Right atrium auricular region (tissue), 2 donors: Measurements from ENCODE around the gene ANXA9. TPM values are rescaled to one million over a fixed set of nuclear protein-coding genes. Genes with fewer than 3 reads are reported as not detected.

Source experiments
- DNase-seq: peaks from one replicate; pipeline ENCODE4 v3.0.0-alpha.2; 2019; ENCODE audit warnings: low spot score
- H3K27ac ChIP-seq, 2 donors: fragments of 200-600 bp; sonication (generic); 1 replicate in 1 of 2; 2 replicates in 1 of 2; pipeline ENCODE4 v1.5.1; 2016 to 2019
- H3K27me3 ChIP-seq, 2 donors: fragments of 200-600 bp; sonication (generic); one replicate each; pipeline versions ENCODE4 v1.5.1 to v1.6.0; 2017 to 2019
- H3K36me3 ChIP-seq: fragments of 200-600 bp; sonication (generic); one replicate; pipeline ENCODE4 v1.5.1; 2016
- H3K4me1 ChIP-seq, 2 donors: fragments of 200-600 bp; sonication (generic); one replicate each; pipeline versions ENCODE4 v1.5.1 to v1.6.0; 2017 to 2019
- H3K4me3 ChIP-seq, 2 donors: fragments of 200-600 bp; sonication (generic); 1 replicate in 1 of 2; 2 replicates in 1 of 2; pipeline ENCODE4 v1.5.1; 2017 to 2019; ENCODE audit warnings: mild to moderate bottlenecking in 1 of 2, moderate library complexity in 1 of 2
- H3K9me3 ChIP-seq, 2 donors: fragments of 200-600 bp; sonication (generic); one replicate each; pipeline ENCODE4 v1.5.1; 2019
- total RNA-seq, 2 donors: library from RNA; depleted of rRNA; stranded (reverse); fragments of >200 nt; gene quantifications; one replicate each; pipeline ENCODE4 v1.1.0, GENCODE V29; 2016
- TF ChIP-seq, protein P1 (sequence below), 2 donors: fragments of 200-600 bp; sonication (generic); IDR thresholded peaks; one replicate each; pipeline ENCODE4 v1.5.1; 2019; ENCODE audit warnings: antibody characterized with exemption in 2 of 2

Gene ANXA9
- total RNA-seq, 2 donors from 2014 or later: 1.6 to 7.7 TPM

DNA sequence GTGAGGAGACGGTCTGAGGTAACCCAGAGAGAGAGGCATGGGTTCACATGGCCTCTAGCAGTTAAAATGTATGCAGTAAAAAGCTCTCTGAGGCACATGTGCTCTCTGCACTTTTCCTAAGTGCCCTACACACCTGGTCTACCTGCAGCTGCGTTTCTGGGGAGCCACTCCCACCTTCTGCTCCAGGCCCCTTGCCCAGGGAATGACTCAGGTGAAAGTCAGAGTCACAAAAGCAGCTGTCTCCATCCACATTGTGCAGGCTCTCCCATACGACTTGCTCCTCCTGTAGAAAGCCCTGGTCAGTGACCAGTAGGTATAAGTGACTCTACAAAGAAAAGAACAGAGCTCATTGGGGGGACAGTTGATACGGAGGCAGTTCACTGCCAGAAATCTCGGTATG lies 15.9 kb downstream of the ANXA9 start:
- TF ChIP-seq, protein P1, sequence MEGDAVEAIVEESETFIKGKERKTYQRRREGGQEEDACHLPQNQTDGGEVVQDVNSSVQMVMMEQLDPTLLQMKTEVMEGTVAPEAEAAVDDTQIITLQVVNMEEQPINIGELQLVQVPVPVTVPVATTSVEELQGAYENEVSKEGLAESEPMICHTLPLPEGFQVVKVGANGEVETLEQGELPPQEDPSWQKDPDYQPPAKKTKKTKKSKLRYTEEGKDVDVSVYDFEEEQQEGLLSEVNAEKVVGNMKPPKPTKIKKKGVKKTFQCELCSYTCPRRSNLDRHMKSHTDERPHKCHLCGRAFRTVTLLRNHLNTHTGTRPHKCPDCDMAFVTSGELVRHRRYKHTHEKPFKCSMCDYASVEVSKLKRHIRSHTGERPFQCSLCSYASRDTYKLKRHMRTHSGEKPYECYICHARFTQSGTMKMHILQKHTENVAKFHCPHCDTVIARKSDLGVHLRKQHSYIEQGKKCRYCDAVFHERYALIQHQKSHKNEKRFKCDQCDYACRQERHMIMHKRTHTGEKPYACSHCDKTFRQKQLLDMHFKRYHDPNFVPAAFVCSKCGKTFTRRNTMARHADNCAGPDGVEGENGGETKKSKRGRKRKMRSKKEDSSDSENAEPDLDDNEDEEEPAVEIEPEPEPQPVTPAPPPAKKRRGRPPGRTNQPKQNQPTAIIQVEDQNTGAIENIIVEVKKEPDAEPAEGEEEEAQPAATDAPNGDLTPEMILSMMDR (IDR thresholded peaks at IDR 0.05): no peak
- Histone ChIP-seq H3K4me3 (no peak overlapping the region), H3K4me1 (peaks cover 0 to 26% of the 10 kb centered on the region in 2 donors), H3K9me3 (no peaks in the 10 kb centered on the region), H3K27me3 (no peaks in the 10 kb centered on the region), H3K36me3 (peaks cover 62% of the 10 kb centered on the region), H3K27ac (no peak overlapping the region)
- no peak for DNase-seq

DNA sequence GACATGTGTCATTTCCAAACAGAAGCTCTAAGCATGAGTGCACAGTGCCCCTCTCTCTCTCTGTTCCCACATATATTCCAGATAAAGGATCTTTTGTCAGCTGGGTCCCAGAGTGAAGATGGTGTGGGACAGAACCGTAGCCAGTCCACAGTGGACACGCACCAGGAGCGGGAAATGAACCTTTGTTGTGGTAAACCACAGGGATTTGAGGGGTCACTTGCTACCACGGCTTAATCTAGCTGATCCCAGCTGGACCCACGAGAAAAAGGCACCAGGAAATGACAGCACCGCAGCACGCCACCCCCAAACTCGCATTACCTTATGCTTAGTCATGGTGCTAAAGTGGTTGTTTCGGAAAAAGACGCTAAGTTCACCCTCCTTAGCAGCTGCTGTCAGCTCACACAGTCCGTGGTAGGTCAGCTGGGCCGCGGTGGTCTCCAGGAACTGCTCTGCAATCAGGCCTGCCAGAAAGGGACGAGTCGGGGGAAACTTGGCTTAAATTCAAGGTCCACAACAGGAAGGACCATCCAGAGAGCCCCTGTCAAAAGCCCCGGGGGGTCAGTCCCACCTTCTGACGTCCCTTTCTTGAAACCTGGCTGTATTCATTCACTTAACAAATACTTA lies 17.1 kb downstream of the ANXA9 start:
- no peak for DNase-seq
- Histone ChIP-seq H3K27me3 (no peaks in the 10 kb centered on the region), H3K27ac (no peak overlapping the region), H3K4me1 (peaks cover 0 to 38% of the 10 kb centered on the region in 2 donors), H3K36me3 (peaks cover 62% of the 10 kb centered on the region), H3K4me3 (no peak overlapping the region), H3K9me3 (no peaks in the 10 kb centered on the region)
- TF ChIP-seq, protein P1 (IDR thresholded peaks at IDR 0.05): no peak

DNA sequence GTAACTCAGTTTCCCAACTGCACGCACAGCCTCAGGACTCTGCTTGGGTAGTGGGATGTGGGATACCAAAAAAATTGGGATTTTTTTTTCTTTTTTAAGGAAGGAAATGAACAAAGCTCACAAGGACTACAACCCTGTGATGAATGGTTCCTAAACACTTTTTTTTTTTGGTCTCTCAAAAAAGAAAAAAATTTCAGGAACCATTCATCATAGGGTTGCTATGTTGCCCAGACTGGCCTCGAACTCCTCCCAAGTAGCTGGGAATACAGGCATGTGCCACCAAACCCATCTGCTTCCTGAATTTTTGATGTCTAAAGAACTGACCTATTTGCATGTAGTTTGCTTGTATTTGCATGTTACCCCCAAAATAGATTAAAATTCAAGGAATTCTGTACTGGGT lies 17.8 kb downstream of the ANXA9 start:
- no peak overlapping the region for H3K27ac ChIP-seq
- TF ChIP-seq, protein P1 (IDR thresholded peaks at IDR 0.05): no peak
- H3K4me3 ChIP-seq: no peak overlapping the region
- H3K36me3 ChIP-seq: peaks cover 62% of the 10 kb centered on the region
- no peak for DNase-seq
- H3K9me3 ChIP-seq: no peaks in the 10 kb centered on the region
- H3K27me3 ChIP-seq: no peaks in the 10 kb centered on the region
- H3K4me1 ChIP-seq: peaks cover 0 to 45% of the 10 kb centered on the region in 2 donors

DNA sequence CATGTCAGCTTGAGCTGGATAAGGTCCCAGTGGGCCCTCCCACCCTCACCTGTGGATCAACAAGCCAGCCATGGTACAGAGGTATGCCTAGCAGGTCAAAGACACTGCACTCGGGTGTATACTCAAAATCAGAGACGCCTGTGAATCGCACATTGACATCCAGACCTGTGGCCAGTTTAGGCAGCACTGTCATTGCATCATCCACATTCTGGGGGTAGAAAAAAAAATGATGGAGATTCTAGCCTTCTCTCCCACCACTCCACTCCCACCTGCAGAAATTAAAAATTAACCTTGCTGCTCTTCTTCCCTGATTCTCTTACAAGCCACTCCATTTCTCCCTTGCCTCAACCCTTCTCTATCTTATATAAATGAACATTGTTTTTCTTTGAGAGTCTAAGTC lies 18.3 kb downstream of the ANXA9 start:
- peaks cover 0 to 45% of the 10 kb centered on the region in 2 donors for H3K4me1 ChIP-seq
- no peaks in the 10 kb centered on the region for H3K27me3 ChIP-seq
- no peak overlapping the region for H3K4me3 ChIP-seq
- no peaks in the 10 kb centered on the region for H3K9me3 ChIP-seq
- peaks cover 62% of the 10 kb centered on the region for H3K36me3 ChIP-seq
- TF ChIP-seq, protein P1 (IDR thresholded peaks at IDR 0.05): no peak
- no peak for DNase-seq
- no peak overlapping the region for H3K27ac ChIP-seq

DNA sequence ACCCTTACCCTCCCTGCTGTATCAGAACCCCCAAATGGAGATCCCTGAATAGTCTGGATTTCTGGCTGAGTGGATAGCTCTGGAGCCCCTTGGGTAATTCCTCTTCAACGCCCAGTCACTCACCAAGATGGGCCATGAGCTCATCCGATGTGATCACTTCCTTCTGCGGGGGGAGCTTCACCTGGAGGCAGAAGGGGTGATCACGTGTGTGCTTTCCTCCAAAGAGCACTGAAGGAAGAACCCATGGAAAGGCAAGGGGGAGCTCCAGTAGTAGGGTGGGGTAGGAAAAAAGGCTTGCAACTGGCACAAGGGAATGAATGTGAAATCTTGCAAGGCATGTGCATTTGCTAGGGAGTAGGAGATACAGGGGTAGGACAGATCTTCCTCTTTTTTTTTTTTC lies 19.5 kb downstream of the ANXA9 start:
- no peak for DNase-seq
- TF ChIP-seq, protein P1 (IDR thresholded peaks at IDR 0.05): no peak
- Histone ChIP-seq H3K4me1 (peaks cover 0 to 42% of the 10 kb centered on the region in 2 donors), H3K27me3 (no peaks in the 10 kb centered on the region), H3K36me3 (peaks cover 62% of the 10 kb centered on the region), H3K9me3 (no peaks in the 10 kb centered on the region), H3K4me3 (no peak overlapping the region), H3K27ac (no peak overlapping the region)

DNA sequence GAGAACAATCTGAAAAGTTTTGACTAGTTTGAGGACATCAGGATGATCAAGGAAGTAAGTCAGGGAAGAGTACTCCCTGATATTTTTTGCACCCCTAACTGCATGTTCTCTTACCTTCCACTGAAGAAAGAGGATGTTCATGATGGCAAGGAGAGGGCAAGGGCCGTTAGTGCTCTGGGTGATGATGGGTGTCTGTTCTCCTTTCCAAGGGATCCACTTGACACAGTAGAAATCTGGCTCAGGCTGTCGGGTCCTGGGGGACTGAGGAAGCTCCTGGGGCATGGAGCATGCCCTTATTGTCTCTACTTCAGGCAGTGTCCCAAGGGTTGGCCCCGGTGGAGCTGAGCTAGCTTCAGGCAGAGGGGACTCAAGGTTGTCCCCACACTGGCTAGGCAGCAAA lies 20.0 kb downstream of the ANXA9 start:
- Histone ChIP-seq H3K4me1 (peaks cover 0 to 46% of the 10 kb centered on the region in 2 donors), H3K36me3 (peaks cover 57% of the 10 kb centered on the region)

More for the DNA sequence above, 20.0 kb downstream of the ANXA9 start:
- Histone ChIP-seq H3K4me3 (no peak overlapping the region), H3K27ac (no peak overlapping the region), H3K9me3 (no peaks in the 10 kb centered on the region), H3K27me3 (no peaks in the 10 kb centered on the region)
- TF ChIP-seq, protein P1 (IDR thresholded peaks at IDR 0.05): no peak
- no peak for DNase-seq
